Skeletal muscle tissue (tissue), 4 donors: Measurements from ENCODE around the gene CRTC3. TPM values are rescaled to one million over a fixed set of nuclear protein-coding genes. Genes with fewer than 3 reads are reported as not detected.
A peak's percentile ranks its signal among the peaks of the same experiment; 100 is the strongest.

ENCODE experiments used
- H3K27ac ChIP-seq: one replicate; pipeline ENCODE4 v1.7.0; 2013; ENCODE audit warnings: mild to moderate bottlenecking, low read depth, low read length, inconsistent platforms
- H3K27me3 ChIP-seq, 3 donors: one replicate each; pipeline ENCODE4 v1.7.0; 2013; ENCODE audit warnings: low read length in 3 of 3; ENCODE audit not compliant: control insufficient read depth in 3 of 3, insufficient read depth in 3 of 3
- H3K36me3 ChIP-seq, 3 donors: one replicate each; pipeline ENCODE4 v1.7.0; 2013; ENCODE audit warnings: low read length in 3 of 3; ENCODE audit not compliant: control insufficient read depth in 3 of 3, insufficient read depth in 3 of 3
- H3K4me1 ChIP-seq, 3 donors: one replicate each; pipeline ENCODE4 v1.7.0; 2013; ENCODE audit warnings: low read length in 3 of 3, mild to moderate bottlenecking in 3 of 3; ENCODE audit not compliant: control insufficient read depth in 3 of 3, insufficient read depth in 3 of 3
- H3K4me3 ChIP-seq, 3 donors: one replicate each; pipeline ENCODE4 v1.7.0; 2013; ENCODE audit warnings: low read length in 3 of 3
- H3K9ac ChIP-seq, 3 donors: one replicate each; pipeline ENCODE4 v1.7.0; 2013; ENCODE audit warnings: low read length in 3 of 3, mild to moderate bottlenecking in 3 of 3, moderate library complexity in 2 of 3, low read depth in 1 of 3
- H3K9me3 ChIP-seq, 3 donors: one replicate each; pipeline ENCODE4 v1.7.0; 2013; ENCODE audit warnings: low read length in 3 of 3; ENCODE audit not compliant: control insufficient read depth in 3 of 3
- total RNA-seq: library from RNA; depleted of rRNA; stranded (reverse); fragments of >200 nt; gene quantifications from one replicate; pipeline ENCODE4 v1.2.3, GENCODE V29; 2014
- donor health status: Osteomylitis.

Gene CRTC3
- total RNA-seq, 1 donor from 2014 or later = 23.0 TPM

DNA sequence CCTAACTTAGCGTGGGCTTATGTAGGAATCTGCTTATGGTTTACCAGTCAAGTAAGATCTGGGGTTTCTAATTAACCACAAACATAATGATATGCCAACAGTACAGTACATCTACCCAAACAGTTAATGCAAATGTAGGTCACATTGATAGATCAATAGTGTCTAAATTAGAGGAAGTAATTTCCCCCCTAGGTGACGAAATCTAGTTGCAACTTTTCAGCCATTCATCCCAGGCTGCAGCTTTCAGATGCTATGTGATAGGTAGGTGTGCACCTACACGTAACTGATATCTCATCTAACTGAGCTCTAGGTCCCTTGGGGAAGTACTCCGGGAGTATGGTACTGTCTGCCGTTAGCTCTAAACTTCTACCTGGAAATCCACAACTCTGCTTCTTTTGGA, 57.2 kb downstream of the CRTC3 start:
- H3K27me3 ChIP-seq = no peaks in the 10 kb centered on the region
- no peak overlapping the region for H3K9ac ChIP-seq
- H3K9me3 ChIP-seq = no peaks in the 10 kb centered on the region
- no peak overlapping the region for H3K27ac ChIP-seq
- H3K4me3 ChIP-seq = no peak overlapping the region
- no peaks in the 10 kb centered on the region for H3K36me3 ChIP-seq
- H3K4me1 ChIP-seq = peaks cover 20 to 33% (median 23%) of the 10 kb centered on the region in 3 donors

DNA sequence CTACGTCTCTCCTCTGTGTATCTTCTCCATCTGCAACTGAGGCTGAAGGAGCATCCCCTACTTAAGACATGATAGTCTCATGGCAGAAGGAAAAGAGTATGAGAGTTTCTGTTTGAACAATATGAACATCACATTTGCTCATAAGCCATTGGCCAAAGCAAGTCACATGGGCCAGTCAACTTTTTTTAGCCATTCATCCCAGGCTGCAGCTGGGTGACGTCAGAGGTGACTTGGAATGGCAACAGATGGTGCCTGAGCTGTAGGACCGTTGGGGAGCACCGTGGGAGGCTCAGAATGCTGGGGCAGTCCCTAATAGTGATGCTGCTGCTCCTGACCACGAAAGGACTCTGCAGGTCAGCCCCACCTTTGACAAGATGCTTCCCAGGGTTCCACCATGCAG, 58.7 kb downstream of the CRTC3 start:
- H3K4me1 ChIP-seq = peaks cover 14 to 22% (median 19%) of the 10 kb centered on the region in 3 donors
- no peaks in the 10 kb centered on the region for H3K9me3 ChIP-seq
- no peaks in the 10 kb centered on the region for H3K27me3 ChIP-seq
- no peak overlapping the region for H3K4me3 ChIP-seq
- H3K9ac ChIP-seq = no peak overlapping the region
- no peaks in the 10 kb centered on the region for H3K36me3 ChIP-seq
- no peak overlapping the region for H3K27ac ChIP-seq

DNA sequence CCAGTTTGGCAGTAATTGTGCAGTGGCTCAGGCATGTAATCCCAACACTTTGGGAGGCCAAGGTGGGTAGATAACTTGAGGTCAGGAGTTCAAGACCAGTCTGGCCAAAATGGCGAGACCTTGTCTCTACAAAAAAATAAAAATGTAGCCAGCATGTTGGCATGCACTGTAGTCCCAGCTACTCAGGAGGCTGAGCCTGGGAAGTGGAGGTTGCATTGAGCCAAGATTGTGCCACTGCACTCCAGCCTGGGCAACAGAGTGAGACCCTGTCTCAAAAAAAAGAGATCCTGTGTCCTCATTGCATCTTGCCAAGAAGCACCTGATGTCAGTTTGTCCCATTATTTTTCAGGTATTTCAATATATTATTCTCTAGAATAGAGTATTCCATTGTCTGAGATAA, 61.8 kb downstream of the CRTC3 start:
- peaks cover 16 to 28% (median 25%) of the 10 kb centered on the region in 3 donors for H3K4me1 ChIP-seq
- H3K27me3 ChIP-seq = no peaks in the 10 kb centered on the region
- H3K4me3 ChIP-seq = no peak overlapping the region
- H3K9ac ChIP-seq = no peak overlapping the region
- H3K9me3 ChIP-seq = no peaks in the 10 kb centered on the region
- no peak overlapping the region for H3K27ac ChIP-seq
- no peaks in the 10 kb centered on the region for H3K36me3 ChIP-seq

GRCh38 chr15:90592131-90592881, 62.6 kb downstream of the CRTC3 start:
- no peaks in the 10 kb centered on the region for H3K36me3 ChIP-seq
- H3K9ac ChIP-seq = no peak overlapping the region
- H3K9me3 ChIP-seq = no peaks in the 10 kb centered on the region
- H3K4me3 ChIP-seq = no peak overlapping the region
- no peaks in the 10 kb centered on the region for H3K27me3 ChIP-seq
- no peak overlapping the region for H3K27ac ChIP-seq
- H3K4me1 ChIP-seq = peaks cover 23 to 34% (median 30%) of the 10 kb centered on the region in 3 donors

- H3K9ac ChIP-seq = peak overlapping the region in 1 of 3 donors; percentile 45
- H3K27ac ChIP-seq = peak overlapping the region; percentile 64
- no peaks in the 10 kb centered on the region for H3K36me3 ChIP-seq
- H3K4me3 ChIP-seq = no peak overlapping the region
- no peaks in the 10 kb centered on the region for H3K9me3 ChIP-seq
- H3K27me3 ChIP-seq = no peaks in the 10 kb centered on the region
- H3K4me1 ChIP-seq = peaks cover 33 to 43% (median 43%) of the 10 kb centered on the region in 3 donors
Observed at GRCh38 chr15:90593499-90594158, 63.9 kb downstream of the CRTC3 start.

GRCh38 chr15:90594301-90594738, 64.6 kb downstream of the CRTC3 start:
- peaks cover 36 to 49% (median 47%) of the 10 kb centered on the region in 3 donors for H3K4me1 ChIP-seq
- no peaks in the 10 kb centered on the region for H3K36me3 ChIP-seq
- peak overlapping the region in 2 of 3 donors; percentile 35 to 45 for H3K9ac ChIP-seq
- H3K27me3 ChIP-seq = no peaks in the 10 kb centered on the region
- no peaks in the 10 kb centered on the region for H3K9me3 ChIP-seq
- peak overlapping the region; percentile 64 for H3K27ac ChIP-seq
- H3K4me3 ChIP-seq = no peak overlapping the region

GRCh38 chr15:90595763-90596155, 66.0 kb downstream of the CRTC3 start:
- H3K4me3 ChIP-seq = no peak overlapping the region
- peaks cover 27 to 43% (median 41%) of the 10 kb centered on the region in 3 donors for H3K4me1 ChIP-seq
- no peak overlapping the region for H3K27ac ChIP-seq
- H3K9ac ChIP-seq = no peak overlapping the region
- no peaks in the 10 kb centered on the region for H3K9me3 ChIP-seq
- H3K27me3 ChIP-seq = no peaks in the 10 kb centered on the region
- peaks cover 0 to 4% (median 0%) of the 10 kb centered on the region in 3 donors for H3K36me3 ChIP-seq

- Histone ChIP-seq H3K4me3 (no peak overlapping the region), H3K9ac (peak overlapping the region in 1 of 3 donors; percentile 34), H3K9me3 (no peaks in the 10 kb centered on the region), H3K4me1 (peaks cover 26 to 39% (median 38%) of the 10 kb centered on the region in 3 donors), H3K36me3 (peaks cover 2 to 6% (median 4%) of the 10 kb centered on the region in 3 donors), H3K27me3 (no peaks in the 10 kb centered on the region), H3K27ac (no peak overlapping the region)
Observed at GRCh38 chr15:90596943-90597342, 67.2 kb downstream of the CRTC3 start.

DNA sequence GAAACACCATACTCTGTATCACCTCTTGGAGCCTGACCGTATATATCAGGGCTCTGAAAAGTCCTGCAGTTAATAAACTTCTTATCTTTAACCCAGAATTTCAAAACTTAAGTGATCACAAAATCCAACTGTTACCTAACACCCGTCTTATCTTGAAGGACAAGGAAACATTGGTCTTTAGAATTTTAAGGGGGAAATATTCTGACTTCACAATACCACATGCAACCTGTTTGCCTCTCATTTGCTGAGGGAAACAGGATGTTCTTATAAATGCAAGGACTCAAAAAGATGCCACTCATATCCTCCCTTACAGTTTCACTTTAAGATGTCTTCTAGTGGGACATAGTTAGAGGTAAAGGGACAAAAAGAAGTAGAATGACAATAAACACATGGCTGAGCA, 67.9 kb downstream of the CRTC3 start:
- Histone ChIP-seq H3K9me3 (no peaks in the 10 kb centered on the region), H3K4me1 (peaks cover 26 to 38% (median 36%) of the 10 kb centered on the region in 3 donors), H3K4me3 (no peak overlapping the region), H3K36me3 (peaks cover 2 to 8% (median 6%) of the 10 kb centered on the region in 3 donors), H3K9ac (peak overlapping the region in 1 of 3 donors; percentile 51), H3K27me3 (no peaks in the 10 kb centered on the region), H3K27ac (peak overlapping the region; percentile 52)

GRCh38 chr15:90598031-90598577, 68.4 kb downstream of the CRTC3 start:
- H3K9me3 ChIP-seq = no peaks in the 10 kb centered on the region
- H3K36me3 ChIP-seq = peaks cover 2 to 8% (median 6%) of the 10 kb centered on the region in 3 donors
- peak overlapping the region; percentile 52 for H3K27ac ChIP-seq
- no peaks in the 10 kb centered on the region for H3K27me3 ChIP-seq
- peaks cover 26 to 38% (median 35%) of the 10 kb centered on the region in 3 donors for H3K4me1 ChIP-seq
- H3K4me3 ChIP-seq = no peak overlapping the region
- peak overlapping the region in 1 of 3 donors; percentile 51 for H3K9ac ChIP-seq
